Measurements from ENCODE around the gene PTPRK.
"Not testable (repeated sequence)": the region's sequence is repeated elsewhere in the genome, so short reads cannot be mapped to it uniquely, and the experiment has no call there.

PTPRK gene

DNA sequence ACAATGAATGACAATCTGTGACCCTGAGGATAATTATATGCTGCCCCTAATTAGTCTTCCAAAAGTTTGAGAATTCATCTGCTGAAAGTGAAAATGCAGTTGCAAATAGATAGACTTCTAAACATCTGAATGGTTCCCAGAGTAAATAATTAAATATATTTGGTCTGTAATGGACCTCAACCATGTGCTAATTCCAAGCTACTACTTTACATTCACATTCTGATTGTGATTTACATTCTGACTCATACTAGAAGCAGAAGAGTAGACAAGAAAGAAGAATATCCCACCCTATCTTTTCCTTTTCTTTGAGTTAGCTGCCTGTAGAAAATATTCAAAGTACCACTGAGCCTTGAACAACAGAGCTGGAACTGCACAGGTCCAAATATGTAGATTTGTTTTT, 80.8 kb downstream of the PTPRK start:
- no peak for DNase-seq (ENCODE audit: low read depth in 2 of 2)

DNA sequence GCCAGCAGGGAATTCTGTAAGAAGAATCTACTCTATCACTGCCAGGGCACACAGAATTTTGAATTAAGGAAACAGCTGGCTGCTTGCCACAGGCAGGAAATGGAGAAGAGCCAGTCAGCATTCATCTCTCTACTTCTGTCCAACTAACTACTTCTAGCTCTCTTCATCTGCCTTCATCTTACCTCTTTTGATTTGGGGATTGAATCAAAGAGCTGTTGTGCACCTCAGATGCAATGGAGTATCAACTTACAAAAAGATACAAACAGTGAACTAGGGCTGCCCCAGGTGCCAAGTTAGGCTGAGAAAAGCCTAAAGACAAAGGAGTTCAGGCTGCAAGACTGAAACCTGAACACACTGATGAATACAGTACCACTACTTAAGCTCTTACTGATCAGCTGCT, 82.0 kb downstream of the PTPRK start:
- no peak for DNase-seq (ENCODE audit: low read depth in 2 of 2)

DNA sequence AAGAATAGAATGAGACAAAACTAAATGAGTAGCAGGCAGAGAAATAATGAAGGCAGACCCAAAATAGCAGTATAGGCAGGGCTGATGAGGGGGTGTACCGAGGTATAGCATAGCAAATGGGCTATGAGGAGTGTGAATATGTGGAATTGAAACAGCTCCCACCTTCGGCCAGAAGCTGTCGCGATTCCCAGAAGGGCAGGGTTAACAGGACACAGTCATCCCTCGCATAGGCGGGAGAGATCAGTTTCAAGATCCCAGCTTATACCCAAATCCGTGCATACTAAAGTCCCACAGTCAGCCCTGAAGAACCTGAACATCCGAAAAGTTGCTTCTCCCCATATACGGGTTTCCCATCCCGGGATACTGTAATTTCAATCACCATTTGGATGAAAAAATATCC, 82.7 kb downstream of the PTPRK start:
- DNase-seq (ENCODE audit: low read depth in 2 of 2): no peak

DNA sequence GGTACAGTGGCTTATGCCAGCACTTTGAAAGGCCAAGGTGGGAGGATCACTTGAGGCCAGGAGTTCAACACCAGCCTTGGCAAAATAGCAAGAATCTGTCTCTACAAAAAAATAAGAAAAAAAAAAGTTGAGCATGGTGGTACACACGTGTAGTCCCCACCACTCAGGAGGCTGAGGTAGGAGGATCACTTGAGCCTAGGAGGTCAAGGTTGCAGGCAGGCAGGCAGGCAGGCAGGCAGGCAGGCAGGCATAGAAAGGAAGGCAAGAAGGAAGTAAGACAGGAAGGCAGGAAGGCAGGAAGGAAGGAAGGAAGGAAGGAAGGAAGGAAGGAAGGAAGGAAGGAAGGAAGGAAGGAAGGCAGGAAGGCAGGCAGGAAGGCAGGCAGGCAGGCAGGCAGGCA, 85.6 kb downstream of the PTPRK start:
- DNase-seq (ENCODE audit: low read depth in 2 of 2): not testable (repeated sequence)

DNA sequence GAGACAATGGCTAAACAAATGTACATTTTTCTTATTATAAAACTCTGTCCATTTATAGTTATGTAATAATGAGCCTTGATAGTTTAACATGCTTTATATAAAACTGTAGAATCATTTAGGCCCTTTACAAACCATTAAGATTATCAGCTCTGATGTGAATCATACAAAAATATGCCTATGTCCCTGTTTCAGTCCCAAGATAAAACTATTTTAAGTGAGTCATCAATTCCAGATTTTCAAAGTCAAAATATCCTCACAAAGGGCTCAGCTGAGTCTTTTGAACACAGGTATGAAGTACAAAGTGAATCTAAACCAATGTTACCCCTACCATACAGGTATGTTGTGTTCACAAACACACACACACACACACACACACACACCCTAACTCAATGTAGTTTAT, 88.0 kb downstream of the PTPRK start:
- no peak for DNase-seq (ENCODE audit: low read depth in 2 of 2)

DNA sequence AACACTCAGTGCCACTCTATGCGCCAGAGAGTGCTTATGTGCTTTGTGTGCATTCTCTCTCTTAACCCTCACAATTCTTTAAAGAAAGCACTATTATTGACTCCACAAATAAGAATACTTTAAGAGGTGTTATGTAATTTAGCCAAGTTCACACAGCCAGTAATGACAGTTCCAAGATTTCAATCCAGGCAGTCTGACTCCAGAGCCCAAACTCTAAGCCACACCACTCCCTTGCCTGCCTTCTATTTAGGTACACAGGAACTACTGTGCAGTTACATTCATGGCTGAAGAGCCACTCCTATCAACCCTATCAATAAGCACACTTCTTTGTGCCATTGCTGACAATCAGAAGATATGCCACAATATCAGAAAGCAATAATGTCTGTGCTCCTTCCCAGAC, 93.3 kb downstream of the PTPRK start:
- DNase-seq (ENCODE audit: low read depth in 2 of 2): no peak

DNA sequence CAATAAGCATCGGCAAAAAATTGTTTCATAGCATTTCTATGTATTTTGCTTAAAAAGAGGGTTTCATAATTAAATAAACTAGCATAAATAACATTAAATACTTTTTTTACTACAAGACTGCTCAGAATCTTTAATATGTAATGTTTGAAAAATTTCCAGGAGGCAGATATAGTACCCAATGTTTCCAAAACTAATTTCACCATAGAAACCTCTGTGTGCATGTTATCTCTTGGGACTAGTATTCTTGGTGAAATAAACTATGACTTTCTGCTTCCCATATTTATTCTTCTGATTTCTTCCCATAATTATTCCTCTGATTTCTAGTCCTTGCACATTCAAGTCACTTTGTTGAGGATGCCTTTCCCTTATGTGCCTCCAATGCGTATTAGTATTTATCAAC, 94.5 kb downstream of the PTPRK start:
- DNase-seq (ENCODE audit: low read depth in 2 of 2): no peak

DNA sequence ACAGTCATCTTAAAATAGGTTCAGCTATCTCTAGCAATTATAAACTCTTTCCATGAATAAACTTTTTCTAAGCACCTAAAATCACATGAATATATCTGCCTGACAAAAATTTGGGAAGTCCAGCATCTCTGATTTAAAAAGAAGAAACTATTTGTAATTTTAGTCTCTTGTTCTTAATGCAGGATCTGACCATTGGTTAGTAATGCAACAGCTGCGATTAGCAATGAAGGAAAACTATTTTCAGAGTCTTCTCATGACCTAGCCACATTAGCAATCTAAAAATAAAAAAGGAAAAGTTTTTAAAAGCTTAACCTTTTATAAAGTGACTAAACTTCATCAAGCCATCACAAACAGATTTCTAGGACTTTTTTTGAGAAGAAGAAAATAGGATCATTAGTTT, 97.5 kb downstream of the PTPRK start:
- DNase-seq (ENCODE audit: low read depth in 2 of 2): no peak

DNA sequence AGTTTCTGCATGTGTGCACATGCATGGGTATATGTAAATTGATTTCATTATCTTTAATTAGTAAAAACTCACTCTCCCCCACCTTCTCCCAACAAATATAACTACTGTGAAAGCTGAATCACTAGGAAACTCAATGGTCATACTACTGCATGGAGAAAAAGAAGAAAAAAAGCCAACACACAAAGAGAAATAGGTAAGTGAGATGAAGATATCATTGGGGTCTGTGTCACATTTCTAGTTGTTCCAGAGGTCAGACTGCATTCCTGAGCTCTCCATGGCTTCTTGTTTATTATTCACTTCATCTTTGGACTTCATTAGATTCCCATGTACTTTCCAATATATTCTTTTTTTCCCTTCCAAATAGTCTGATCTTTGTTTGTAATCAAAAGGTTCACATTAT, 98.2 kb downstream of the PTPRK start:
- DNase-seq (ENCODE audit: low read depth in 2 of 2): no peak

DNA sequence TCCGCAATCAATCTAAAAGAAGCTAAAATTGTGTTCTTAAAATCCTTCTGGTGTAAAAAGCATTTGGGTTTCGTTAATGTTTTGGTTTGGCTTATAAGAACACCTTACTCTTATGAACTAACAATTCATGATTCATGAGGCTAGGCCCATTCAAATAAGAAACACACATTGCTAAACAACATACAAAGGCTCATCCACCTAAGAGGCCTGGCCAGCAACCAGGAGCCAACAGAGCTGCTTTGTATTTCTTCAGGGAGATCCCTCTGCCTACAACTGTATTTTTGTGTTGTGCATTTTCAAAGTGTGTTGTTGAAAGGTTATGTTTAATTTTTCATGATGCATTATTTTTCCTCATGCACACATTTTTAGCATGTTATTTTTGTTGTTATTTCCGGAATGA, 98.6 kb downstream of the PTPRK start:
- DNase-seq (ENCODE audit: low read depth in 2 of 2): no peak

DNA sequence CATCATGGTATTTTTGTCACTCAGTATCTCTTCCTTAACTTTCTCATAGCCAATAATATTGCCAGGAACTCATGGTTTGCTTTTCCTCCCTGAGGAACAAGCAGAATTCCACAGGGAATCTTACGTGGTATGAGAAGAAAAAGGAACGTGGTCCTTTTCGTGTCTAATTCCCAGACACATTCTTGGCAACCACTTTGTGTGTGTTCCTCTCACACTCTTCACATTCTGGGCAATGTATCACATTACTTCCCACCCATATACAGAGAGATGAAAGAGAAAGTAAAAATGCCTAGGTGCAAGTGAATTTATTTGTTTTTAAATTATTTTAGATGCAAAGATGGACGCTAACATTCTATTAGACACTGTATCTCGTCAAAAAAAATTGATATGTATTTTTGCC, 102.7 kb downstream of the PTPRK start:
- no peak for DNase-seq (ENCODE audit: low read depth in 2 of 2)

DNA sequence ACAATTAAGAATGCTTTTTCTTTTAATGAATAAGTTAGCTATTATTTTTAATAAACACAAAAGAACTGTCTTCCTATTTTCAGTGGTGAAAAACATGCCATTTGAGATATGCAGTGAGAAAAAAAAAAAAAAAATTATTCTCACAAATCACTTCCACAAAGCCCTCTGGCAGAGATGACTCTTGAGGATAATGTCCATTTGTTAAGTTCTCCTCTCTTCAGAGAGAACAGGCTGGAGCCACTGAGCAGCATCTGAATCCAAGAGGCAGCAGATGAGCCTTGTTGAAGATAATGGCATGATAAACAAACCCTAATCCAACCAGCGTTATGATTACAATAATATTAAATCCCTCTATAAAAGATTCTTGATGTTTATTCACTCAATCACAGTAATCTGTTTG, 105.0 kb downstream of the PTPRK start:
- DNase-seq (ENCODE audit: low read depth in 2 of 2): no peak

DNA sequence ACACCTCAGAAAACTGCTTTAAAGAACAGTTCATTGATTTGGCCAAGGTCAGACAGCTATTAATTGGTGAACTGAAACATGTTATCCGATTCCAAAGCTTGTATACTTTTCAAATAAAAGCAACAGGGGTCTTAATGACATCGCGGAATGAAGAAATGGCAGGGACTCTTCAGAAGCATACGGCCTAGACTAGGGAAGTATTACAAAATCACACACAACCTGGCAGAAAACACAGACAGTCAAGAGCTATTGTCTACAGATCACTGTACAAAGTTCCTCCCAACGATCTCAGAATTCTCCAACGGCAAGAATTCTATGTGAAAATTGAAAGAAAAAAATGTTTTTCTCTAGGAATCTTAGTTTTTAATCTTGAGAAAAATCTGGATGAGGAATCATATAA, 105.5 kb downstream of the PTPRK start:
- no peak for DNase-seq (ENCODE audit: low read depth in 2 of 2)

DNA sequence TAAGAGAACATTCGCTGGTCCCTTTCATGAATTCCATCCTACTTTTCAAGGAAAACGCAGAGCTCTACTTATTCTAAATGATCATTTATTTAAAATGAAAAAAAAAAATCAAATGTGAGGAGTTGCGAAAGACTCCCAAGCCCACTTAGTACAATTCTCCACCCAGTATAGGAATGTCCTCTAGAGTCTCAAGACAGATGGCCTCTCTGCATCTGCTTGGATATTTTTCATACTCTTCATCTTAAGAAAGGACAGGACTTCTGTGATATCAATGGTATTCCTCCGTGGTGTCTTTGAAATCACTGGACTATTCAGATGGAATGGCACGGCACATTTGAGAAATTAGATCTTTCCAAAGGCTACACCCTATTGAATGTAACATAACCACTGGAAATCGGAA, 107.1 kb downstream of the PTPRK start:
- no peak for DNase-seq (ENCODE audit: low read depth in 2 of 2)

DNA sequence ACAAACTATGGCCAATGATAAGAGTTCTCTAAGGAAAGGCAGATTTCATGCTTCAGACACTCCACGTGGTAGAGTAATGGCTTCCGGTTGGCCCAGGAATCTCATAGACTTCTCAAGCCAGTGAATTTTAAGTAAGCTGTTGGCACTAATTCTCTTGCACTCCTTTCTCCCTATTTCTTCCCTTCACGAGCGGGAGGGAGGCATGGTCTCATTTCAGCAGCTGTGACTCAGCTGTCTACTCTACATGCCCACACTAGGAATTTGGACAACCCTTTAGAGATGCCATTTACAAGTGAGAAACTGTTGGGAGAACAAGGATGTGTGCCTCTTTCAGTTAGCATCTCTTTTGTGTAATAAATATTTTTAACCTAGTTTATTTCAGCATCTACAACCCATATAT, 107.7 kb downstream of the PTPRK start:
- no peak for DNase-seq (ENCODE audit: low read depth in 2 of 2)

DNA sequence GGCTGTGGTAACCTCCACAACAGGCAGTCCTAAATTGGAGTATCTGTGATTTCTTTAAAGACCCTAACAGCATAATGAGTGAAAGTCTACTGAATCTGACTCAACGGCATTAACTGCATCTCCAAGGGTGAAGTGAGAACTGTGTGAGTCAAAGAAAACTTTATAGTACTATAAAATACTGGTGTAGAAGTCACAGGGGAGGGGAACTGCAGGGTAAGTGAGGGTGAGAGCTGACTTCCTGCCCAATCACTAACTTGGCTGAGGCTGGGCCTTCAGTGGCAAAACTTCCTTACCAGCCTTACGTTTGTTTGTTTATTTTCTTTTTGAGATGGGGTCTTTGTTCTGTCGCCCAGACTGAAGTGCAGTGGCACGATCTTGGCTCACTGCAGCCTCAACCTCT, 109.8 kb downstream of the PTPRK start:
- no peak for DNase-seq (ENCODE audit: low read depth in 2 of 2)

DNA sequence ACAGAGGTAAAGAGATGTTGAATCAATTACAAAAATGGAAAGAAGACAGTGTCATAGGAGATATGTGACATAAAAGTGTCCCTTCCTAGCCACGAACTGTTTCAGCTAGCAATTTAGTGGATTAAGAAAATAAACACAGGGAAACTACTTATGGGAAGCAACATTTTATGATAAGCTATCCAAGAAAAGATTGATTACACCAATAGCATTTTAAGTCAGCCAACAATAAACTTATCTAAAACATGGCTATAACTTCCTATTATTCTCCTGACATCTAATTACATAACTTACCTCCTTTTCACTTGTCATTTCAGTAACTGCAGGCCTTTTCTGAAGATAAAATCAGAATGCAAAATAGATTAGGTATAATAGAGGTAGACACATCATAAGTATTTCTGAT, 111.4 kb downstream of the PTPRK start:
- no peak for DNase-seq (ENCODE audit: low read depth in 2 of 2)

DNA sequence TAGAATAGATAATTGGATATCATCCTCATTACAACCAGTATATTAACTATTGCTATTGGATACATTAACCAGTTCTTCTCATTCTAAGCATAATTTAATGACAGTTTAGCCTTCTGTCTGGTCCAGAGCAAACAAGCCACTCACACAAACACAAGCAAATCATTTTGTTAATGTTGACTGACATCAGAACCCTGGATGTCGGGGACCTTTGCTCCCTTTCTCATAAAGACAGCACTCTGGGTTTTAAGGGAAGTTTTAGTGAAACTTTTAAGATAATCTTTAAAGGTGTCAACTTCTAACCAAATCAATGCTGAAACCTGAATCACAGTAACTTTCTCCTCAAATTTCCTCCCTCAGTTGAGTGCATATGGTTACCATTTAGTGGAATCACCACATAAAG, 113.9 kb downstream of the PTPRK start:
- DNase-seq (ENCODE audit: low read depth in 2 of 2): no peak

DNA sequence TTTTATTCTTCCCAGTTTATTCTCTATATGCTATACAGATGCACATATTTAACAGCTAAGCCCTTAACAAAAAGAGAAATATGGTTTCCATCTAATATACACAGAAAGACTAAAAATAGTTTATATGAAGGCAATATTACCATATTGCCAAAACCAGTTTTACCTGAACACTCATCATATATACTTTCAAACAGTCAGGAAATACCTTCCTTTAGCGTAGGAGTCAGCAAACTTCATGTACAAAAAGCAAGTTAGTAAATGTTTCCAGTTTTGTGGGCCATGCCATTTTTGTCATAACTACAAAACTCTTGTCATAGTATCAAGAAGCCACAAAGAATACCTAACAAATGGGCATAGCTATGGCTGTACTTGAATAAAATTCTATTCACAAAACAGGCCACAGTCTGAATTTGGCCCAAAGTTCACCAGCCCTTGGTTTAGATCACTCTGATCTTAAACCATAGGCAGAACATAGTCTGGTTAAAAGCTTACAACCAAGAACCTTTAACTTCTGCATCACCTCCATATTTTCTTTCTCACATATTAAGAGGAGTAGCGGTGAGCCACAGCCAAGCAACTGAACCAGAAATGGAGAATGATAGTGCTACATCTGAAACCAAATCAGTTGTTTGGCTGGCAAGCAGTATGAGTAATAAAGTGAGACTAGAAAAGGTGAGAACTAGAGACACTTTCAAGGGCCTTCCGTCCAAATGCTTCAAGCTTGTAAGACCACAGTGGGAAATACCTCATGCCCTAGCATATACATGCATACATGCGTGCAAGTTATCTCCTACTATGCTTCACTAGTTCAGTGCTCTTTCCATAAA, 116.6 kb downstream of the PTPRK start:
- DNase-seq (ENCODE audit: low read depth in 2 of 2): no peak

DNA sequence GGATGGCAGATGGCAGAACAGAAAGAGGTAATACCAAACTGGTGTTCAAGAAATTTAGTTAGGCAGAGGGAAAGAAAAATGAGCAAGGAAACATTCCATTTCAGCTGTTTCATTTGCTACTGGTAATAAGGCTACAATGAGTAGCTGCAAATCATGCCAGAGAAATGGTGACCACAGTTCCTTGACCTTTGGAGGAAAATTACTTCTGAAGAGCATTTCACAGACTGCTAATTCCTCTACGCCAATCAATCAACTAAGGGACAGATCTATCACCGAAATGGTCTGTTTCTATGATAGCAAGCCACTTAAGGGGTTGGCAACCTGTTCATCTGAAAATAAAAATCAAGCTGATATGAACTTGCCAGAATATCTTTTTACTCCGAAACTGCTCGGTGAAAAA, 119.5 kb downstream of the PTPRK start:
- no peak for DNase-seq (ENCODE audit: low read depth in 2 of 2)

DNA sequence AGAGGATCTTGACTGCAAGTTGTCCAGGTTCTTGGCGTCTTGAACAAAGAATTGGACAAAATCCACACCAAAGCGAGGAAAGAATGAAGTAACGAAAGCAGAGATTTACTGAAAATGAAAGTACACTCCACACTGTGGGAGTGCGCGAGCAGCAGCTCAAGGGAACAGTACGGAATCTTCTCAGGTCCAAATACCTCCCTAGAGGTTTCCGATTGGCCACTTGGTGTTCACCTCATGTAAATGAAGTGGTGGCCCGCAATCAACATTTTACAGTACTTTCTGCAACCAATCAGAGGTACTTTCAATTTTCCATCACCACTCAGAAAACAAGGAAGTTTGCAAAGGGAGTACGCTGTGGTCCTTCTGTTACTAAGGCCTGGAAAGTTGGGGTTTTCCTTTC, 122.4 kb downstream of the PTPRK start:
- DNase-seq (ENCODE audit: low read depth in 2 of 2): no peak

DNA sequence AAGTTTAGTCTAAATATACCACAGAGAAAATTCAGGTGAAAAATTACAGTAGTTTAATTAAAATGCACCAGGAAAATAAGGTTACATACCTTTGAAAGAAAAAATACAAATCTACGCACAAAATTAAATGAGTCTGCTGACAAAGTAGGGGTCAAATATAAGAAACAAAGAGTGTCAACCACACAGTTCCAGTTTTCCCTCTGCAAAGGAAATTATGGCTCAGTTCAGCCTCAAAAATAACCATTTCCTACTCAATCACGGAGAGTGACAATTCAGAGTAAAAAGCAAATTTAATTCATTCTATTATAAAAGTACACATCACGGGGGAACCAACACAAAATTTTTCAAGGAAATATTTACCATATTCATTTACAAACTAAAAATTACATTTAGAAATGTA, 124.8 kb downstream of the PTPRK start:
- no peak for DNase-seq (ENCODE audit: low read depth in 2 of 2)

DNA sequence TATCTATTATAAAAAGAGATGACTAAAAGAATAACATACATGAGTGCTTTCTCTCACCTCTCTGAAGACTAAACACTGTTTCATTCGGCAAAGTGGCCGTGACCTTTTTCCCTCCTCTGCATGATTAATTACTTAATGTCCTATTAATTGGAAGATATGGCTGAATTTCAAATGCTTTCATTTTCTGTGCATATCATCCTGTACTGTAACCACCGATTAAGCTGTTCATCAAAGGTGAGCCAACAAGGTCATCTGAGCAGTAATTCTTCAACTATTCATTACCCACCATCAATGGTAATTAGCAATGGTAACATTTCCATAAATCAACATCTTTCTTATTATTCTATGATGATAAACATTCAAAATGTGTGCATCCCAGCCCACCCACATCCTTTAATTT, 125.2 kb downstream of the PTPRK start:
- DNase-seq (ENCODE audit: low read depth in 2 of 2): no peak

DNA sequence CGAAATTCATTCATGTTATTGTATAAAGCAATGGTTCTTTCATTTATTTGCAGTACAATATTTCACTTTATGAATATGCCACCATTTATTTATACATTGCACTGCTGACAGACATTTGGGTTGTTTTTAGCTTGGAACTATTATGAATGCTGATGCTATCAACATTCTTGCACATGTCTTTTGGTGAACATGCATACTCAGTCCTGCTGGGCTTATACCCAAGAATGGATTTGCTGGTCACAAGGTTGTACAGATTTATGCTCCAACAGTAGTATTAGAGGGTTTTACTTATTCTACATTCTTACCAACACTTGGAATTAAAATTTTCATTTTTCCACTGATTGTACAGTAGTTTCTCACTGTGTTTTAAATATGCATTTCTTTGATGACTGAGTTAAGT, 126.2 kb downstream of the PTPRK start:
- DNase-seq (ENCODE audit: low read depth in 2 of 2): no peak
